ENCODE data around the gene LYZL4.

Gene LYZL4

DNA sequence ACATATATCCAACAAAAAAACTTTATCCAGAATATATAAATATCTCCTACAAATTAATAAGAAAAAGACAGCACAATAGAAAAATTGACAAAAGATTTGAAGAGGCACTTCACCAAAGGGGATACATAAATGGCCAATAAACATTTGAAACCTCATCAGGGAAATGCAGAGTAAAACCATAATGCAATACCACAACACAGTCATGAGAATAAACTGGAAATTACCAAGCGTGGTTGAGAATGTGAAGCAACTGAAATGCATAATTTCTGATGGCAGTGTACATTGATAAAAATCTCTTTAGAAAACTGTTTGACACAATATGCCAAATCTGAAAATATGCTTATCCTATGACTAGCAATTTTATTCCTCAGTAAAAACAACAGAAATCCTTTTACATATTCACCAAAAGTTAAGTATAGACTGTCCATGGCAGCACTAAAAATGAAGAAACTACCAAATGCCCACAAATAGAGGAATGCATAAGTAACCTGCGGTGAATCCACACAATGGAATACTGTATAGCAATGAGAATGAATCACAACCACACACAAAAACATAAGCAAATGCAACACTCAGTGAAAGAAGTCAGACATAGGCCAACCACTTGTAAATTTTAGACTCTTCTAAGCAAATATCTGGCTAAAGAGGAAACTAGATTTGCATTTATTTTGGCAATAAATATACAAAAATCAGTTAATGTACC is 7.9 kb downstream of the LYZL4 start:
- no peak overlapping the region for H3K4me3 ChIP-seq (ENCODE audit: low read depth, low read length)
- TF ChIP-seq, protein P1, sequence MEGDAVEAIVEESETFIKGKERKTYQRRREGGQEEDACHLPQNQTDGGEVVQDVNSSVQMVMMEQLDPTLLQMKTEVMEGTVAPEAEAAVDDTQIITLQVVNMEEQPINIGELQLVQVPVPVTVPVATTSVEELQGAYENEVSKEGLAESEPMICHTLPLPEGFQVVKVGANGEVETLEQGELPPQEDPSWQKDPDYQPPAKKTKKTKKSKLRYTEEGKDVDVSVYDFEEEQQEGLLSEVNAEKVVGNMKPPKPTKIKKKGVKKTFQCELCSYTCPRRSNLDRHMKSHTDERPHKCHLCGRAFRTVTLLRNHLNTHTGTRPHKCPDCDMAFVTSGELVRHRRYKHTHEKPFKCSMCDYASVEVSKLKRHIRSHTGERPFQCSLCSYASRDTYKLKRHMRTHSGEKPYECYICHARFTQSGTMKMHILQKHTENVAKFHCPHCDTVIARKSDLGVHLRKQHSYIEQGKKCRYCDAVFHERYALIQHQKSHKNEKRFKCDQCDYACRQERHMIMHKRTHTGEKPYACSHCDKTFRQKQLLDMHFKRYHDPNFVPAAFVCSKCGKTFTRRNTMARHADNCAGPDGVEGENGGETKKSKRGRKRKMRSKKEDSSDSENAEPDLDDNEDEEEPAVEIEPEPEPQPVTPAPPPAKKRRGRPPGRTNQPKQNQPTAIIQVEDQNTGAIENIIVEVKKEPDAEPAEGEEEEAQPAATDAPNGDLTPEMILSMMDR (IDR thresholded peaks at IDR 0.05; ENCODE audit: borderline replicate concordance, insufficient read depth, low read depth, low read length), result no peak

DNA sequence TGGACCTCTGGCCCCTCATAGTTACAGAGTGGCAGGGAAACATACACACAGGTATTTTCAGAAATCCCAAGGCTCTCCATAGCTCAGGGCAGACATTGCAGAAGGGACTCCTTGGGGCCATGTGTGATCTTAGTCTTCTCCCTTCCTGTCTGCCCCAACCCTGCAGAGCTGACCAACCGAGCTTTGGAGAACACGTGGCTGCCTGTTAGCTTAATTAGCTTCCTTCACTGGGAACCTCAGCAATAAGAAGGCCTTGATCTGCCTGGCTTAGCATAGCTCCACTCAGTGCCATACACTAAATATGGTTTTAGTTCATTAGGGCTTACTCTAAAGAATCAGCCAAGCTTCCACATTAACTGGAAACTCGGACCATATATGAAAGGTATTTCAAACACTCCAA is 12.3 kb downstream of the LYZL4 start:
- TF ChIP-seq, protein P1 (IDR thresholded peaks at IDR 0.05; ENCODE audit: borderline replicate concordance, insufficient read depth, low read depth, low read length), result no peak
- H3K4me3 ChIP-seq (ENCODE audit: low read depth, low read length), result no peak overlapping the region

DNA sequence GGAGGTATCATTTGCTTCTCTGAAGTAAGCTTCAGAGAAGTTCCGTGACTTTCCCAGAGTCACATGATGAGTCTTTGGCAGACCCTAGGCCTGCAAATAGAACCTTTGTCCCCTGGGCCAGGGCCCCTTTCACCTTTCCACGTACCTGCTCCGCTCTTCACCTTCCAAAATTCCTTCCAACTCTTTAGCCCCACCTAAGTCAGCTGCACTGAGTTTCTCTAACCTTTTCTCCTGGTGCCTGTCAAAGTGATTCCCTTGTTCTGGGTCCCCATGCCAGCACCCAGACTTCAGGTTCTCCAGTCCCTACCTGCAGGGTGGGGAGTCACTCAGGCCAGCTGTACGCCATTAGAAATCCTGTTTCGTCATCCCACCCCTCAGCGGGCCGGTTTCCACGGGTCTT is 12.8 kb downstream of the LYZL4 start:
- TF ChIP-seq, protein P1 (IDR thresholded peaks at IDR 0.05; ENCODE audit: borderline replicate concordance, insufficient read depth, low read depth, low read length), result no peak
- H3K4me3 ChIP-seq (ENCODE audit: low read depth, low read length), result no peak overlapping the region

DNA sequence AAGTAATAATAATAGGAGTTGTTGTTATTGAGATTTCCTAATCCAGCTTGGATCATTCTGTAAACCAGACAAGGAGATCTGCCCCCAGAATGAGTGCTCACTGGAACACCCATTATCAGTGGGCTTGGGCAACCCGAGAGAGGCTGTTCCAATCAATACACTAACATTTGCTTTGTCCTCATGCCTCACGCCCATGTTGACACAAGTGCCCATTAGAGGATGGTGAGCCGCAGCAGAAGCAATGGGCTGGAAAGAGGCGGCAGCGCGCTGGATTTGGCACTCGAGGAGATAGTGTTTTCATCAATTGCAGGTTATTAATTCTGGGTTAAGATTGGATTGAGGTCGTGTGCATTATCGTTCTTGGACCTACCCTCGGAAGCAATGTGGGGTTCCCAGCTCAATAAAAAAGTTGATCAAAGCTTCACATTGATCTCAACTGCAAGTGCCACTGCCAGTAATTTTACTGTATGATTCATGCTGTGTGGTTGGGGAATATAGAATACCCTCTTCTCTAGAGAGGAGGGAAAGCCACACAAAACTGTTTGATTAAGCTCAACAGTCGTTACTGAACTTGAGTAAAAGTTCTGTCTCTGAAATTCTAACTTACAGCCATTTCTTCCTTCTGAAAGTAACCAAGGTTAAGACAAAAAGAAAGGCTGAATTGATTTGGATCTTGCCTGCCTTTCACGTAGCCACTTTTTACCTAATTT is 15.7 kb downstream of the LYZL4 start:
- TF ChIP-seq, protein P1 (IDR thresholded peaks at IDR 0.05; ENCODE audit: borderline replicate concordance, insufficient read depth, low read depth, low read length), result no peak
- H3K4me3 ChIP-seq (ENCODE audit: low read depth, low read length), result no peak overlapping the region

DNA sequence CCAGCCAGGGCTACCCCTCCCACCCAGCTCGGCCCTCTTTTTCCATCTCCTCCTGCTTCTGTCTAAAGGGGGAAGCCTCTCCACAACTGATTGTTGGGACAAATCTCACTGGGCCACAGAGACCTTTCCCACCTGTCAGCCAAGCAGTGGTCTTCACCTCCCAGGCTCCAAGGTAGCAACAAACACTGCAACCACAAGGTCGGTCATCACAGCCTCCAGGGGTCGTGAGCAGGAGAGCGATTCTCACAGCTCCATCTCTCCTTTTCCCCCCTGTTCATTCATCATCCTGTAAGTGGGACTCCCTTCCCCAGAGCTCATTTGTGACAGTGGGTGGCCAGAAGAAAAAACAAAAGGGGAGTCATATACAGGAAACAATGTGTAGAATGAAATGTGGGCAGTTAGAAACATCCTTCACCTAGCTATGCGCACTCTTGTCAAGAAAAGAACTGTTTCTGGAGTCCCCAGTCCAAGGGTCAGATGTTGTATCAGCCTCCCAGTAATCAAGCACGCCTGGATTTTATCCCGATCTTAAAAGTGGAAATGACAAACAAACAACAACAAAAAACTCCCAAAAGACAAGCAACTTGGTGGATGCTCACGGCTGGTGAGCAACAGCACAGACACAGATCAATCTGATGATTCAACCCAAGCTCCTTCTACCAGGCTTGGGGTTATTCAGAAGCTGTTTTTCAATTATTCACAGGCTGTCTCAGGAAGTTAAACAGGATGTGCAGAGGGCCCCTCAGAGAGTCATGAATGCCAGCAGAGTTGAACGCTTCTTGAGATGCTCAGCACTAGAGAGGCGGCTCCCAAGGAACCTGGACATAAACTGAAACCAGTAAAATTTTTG is 22.4 kb downstream of the LYZL4 start:
- no peak overlapping the region for H3K4me3 ChIP-seq (ENCODE audit: low read depth, low read length)
- TF ChIP-seq, protein P1 (IDR thresholded peaks at IDR 0.05; ENCODE audit: borderline replicate concordance, insufficient read depth, low read depth, low read length), result no peak

DNA sequence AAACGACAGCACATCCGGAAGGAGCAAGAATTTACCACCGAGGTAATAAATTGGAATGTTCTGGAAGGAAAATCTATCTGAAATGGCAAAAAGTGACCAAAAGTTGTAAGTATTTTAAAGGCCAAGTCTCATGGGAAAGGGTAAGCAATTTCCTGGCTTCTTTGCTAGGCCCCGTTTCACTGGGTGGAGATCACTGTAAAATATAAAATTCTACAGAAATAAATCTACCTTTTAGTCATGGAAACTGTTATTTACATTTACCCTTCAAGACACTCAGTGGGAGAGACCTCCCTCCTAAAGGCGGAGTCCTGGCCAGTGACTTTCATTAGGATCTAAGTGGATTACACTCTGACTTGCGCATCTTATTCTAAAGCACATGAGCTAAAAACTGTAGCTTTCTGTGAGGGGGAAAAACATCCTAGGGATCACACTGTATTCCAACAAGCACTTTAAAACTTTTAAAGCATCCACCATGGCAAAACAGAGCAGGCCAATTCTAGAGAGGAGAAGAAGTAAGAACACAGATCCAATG is 28.8 kb downstream of the LYZL4 start:
- no peak overlapping the region for H3K4me3 ChIP-seq (ENCODE audit: low read depth, low read length)
- TF ChIP-seq, protein P1 (IDR thresholded peaks at IDR 0.05; ENCODE audit: borderline replicate concordance, insufficient read depth, low read depth, low read length), result no peak

Measured in GM12875 (cell line).